NCI-H774 (cell line): ENCODE measurements around the gene TNFAIP8L3.
A peak's percentile ranks its signal among the peaks of the same experiment; 100 is the strongest.

ENCODE experiments used
- DNase-seq: peaks from one replicate; lab custom pipeline; 2025; lab: John Stamatoyannopoulos, UW

TNFAIP8L3 gene

DNA sequence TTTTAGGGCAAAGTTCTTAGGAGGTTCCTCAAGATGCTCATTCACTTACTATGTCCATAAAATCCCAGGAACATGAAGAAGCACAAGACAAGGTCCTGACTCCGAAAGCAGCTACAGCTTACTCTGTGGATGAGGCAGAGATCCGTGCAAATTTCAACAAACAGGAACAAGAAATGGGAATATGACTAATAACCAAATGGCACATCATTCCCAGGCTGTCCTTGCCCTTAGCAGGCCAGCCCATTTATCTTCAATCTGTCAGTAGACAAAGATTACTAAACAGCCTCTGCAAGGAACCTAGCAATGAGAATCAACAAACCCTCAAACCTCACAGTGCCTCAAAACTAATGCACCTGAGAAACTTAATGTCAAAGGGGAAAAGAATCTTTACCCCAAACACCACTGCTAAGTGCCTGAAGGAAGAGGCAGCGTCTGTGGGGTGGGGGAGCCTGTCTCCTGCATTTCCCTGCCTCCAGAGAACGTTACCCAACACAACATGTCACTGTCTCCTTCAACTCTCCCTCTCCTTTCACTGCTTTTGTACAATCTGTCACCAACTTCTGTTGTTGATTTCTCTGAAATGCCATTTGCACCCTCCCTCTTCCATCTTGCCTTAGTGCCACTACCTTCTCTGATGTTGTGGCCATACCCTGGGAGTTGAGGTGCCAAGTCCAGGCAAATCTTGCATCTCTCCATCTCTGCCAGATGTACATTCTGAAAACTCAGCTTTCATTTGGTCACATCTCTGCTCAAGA is 4.8 kb downstream of the TNFAIP8L3 start:
- DNase-seq = no peak

DNA sequence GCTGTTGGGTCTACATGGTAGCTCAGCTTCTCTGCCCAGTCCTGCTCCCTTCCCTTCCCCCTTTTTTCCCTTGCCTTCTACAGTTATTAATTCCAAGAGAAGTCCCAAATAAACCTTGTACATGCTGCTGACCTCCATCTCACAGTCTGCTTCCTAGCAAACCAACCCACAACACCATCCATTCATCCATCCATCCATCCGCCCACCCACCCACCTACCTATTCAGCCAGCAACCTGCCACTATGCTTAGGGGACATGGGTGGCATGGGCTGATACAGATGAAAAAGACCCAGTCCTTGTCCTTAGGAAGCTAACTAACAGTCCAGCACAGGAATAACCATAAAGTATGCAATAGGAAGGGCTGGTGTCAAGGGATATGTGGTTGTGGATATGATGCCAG is 5.7 kb downstream of the TNFAIP8L3 start:
- DNase-seq = no peak

DNA sequence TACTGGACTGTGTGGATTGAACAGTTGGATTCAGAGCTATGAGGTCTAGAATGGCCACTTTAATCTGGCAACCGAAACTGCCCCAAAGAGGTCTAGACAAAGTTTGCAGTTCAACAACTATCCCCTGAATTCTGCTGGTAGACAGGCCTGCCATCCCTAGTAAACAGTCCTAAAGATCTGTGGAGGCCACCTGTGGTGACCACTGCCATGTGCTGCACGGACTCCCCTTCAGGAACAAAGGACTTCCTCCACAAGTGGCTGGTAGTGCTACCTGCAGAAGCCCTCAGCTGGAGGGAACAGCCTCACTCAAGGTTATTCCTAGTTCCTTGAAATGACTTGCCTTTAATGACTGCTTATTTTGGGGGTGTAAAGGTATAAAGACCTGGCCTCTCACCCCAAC is 6.1 kb downstream of the TNFAIP8L3 start:
- peak; percentile 2 for DNase-seq

DNA sequence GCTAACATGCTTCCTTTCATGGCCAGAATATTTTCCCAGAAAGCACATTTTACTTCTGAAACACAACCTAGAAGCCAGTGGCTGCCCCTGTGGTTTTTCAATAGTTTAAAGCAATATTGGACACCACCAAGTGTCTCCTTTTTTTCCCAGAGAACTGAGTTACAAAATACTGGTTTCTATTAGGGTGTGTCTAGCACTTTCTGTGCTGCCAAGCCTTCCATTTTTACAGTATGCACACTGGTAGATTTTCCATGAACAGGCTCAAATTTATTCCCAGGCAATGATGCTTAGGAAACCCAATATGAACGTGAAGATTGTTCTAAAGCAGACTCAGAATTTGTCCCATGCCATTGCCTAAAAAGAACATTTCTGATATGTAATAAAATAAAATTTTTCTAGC is 7.2 kb downstream of the TNFAIP8L3 start:
- DNase-seq = no peak

DNA sequence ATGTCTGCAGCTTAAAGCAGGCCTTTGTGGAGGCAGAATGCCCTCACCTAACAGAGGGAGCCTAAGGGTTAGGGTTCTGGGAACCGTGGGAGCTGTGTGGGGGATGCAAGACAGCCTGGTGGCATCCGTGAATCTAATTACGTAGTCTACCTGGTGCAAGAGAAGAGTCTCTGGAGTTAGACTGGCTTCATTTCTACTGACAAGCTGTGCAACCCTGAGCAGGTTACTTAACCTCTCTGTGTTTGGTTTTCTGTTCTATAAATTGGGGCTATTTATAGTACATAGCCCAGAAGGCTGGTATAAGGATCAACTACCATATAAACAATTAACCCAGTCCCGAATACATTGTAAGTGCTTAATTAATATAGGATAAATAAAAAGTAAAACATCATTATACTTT is 8.3 kb downstream of the TNFAIP8L3 start:
- DNase-seq = no peak

DNA sequence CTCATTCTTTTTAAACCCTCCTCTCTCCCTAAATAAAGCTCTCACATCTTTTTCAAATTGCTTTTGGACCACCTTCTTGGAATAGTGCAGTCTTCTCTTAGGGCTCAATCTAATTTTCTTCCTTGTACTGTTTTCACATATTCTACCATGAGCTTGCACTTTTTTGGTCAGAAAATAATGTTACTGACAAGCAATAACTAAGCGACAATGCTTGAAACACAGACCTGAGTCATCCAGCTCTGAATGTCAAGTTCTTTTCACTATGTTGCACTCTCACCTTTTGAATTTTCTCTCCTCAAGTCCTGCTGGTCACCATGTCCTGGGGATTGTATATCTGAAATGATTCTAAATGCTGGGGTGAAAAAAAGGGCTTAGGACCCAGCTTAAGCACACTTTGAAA is 8.9 kb downstream of the TNFAIP8L3 start:
- DNase-seq = no peak

DNA sequence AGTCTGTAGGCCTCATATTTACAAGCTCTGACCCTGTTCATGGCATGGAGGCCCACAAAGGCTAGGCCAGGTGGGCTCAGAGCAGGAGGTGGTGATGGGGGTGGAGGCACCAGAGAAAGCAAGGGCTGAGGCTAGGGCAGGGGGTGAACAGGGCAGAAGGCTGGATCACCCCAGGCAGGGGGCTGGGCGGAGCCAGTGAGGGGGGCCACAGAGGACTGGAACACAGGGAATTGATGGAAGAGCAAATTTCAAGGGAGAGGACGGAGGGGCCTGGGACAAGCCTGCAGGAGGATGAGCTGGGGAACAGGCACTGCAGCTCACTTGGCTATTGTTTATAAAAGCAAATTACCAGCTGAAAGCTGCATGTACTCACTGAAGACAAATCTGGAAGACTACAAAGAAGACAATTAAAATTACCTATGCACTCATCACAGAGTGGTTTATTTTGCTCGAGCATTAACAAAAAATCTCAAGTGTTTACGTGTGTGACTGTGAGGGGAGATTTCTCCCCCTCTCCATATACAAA is 11.0 kb downstream of the TNFAIP8L3 start:
- DNase-seq = no peak

DNA sequence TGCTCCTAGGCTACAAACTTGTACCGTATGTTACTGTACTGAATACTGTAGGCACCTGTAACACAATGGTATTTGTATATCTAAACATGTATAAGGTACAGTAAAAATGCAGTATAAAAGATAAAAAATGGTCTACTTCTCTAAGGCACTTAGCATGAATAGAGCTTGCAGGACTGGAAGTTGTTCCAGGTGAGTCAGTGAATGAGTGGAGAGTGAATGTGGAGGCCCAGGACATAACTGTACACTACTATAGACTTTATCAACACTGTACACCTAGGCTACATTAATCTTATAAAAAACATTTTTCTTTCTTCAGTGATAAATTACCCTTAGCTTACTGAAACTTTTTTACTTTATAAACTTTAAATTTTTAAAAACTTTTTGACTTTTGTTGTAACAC is 12.5 kb downstream of the TNFAIP8L3 start:
- DNase-seq = no peak

DNA sequence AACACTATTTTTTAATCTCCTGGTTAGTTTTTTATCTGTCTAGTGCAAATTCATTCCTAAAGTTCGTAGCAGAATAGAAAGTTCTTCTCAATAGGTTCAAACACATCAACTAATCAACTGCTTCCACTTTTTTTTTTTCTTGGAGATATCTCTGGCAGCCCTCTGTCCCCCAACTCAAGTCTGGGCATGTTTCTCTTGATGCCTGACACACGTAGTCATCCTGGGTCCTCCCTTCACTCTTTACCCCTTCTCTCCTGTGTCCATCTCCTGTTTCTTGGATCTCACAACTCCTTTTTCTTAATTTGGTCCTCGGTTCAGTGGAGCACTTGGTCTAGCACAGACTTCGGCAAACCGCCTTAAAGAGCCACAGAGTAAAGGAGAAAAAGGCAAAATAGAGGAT is 14.4 kb downstream of the TNFAIP8L3 start:
- no peak for DNase-seq

DNA sequence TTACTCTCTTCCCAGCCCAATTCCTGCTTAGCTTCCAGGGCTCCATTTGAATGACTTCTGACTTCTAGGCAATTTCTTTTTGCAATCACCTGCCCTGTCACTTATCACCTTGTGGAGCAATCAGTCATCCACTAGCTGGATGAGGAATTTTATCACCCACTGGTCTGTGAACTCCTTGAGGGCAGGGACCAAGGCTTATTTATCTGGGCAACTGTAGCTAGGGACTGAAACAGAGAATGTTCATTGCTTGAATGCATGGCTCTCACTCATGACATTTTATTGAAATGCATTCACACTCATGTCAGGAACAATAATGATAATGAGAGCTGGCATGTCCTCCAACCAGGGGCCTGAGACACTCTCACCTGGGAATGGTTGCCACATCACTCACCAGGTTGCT is 15.5 kb downstream of the TNFAIP8L3 start:
- DNase-seq = no peak

DNA sequence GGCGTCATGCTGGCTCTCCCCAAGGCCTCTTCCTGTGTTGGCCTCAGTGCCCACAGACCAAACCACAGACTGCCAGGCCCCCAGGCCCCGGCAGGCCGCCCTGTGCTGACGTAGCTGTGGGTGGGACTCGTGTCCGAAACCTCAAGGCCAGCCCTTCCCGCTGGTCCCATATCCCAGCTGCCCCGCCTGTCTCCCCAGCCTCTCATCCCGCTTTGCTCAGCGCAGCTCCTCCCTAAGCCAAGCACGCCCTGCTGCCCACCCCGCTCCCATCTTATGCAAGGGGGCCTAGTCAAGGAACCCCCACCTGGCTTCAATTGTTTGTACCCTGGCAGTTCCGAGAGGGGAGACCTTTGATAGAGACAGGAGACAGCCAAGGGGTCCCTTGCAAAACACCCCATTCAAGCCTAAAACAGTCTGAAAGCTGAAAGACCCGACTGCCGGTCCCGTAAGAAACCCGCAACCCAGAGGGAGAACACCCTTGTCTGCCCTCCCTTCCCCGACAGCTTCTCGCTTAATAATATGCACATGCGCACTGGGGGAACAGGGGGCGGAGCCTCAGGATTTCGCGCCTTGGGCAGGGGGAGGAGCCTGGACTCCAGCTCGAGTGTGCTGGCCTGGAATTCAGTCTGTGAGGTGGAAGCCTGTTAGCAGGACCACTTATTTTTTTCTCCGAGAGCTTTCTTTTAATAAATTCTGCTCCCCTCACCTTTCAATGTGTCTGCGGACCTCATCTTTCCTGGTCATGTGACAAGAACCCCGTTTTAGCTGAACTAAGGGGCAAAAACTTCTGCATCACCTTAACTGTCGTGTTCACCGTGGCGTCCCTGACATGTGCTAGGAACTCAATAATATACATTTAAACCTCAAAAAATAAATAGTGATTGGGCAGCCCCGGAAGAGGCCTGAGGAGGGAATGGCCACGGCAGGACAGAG is 17.2 kb downstream of the TNFAIP8L3 start:
- no peak for DNase-seq

DNA sequence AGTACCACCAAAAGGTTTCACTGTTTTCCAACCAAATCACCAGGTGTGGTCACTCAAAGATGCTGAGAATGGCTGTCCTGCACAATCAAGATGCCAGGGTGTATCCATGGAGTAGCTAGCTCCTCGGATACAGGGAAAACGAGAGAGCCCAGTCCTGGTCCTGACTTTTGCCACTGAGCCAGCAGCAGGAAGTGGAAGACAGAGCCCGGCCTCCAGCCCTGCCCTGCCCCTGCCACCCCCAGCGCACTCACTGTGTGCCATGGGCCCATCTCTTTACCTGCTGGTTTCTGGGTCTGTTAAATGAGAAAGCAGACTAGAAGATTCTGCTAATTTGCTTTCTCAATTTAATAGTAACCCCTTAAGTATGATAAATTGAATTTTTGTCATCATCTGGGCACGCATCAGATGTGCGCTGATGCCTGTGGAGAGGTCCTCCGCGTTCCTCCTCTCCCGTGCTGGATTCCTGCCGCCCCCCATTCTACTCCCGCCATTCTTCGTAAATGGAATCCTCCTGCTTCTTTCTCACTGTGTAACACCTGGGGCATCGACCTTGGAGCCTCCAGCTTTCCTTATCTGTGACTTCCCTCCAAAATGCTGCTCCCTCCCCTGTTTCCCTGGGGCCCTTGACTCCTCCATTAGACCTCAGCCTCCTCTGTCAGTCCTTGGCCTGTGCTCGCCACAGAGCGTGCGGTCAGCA is 18.0 kb downstream of the TNFAIP8L3 start:
- DNase-seq = no peak

DNA sequence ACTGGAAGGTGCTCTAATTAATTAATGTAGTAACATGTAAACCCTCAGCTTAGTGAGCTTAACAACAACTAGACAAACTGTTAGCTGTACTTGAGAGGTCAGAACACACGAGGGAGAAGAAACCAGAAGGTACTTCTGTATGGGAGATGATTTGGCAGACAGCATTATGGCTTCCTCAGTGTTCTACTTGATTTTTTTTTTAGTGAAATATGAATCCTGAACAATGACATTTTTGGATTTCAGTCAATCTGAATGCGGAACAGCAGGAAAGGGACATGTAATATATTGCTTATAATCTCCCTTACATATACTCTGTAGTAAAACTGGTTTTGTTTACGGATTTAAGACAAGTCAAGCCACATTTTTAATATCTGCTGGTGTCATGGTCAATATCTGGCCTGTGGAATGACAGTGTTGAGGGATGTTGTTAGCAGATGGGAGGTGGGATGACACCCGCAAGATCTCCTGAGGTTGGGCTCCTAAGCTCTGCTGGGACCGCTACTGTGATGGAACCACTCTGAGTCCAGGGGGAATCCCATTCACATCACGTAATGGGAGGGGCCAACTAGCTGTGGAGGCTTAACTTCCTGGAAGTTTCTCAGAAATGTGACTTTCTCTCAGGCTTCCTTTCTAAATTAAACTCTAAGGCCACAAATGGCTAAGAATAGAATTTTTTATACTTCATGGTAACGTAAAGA is 18.7 kb downstream of the TNFAIP8L3 start:
- no peak for DNase-seq

DNA sequence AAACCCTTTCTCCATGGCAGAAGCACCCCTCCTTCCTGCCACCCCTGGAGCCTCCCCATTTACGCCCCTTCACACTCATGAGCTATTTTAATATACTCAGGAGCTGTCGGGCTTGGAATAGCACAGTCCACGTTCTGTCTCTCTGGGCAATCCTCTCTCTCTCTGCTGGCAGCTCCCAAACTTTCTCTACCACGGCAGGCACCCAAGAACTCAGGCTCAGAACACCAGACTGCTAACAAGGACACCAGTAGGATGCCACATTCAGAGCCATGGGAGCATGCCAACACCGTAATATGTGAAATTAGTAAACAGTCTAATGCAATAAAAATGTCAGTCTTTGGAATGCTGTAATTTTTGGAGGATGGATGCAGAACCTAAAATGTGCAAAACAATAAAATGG is 19.3 kb downstream of the TNFAIP8L3 start:
- no peak for DNase-seq

DNA sequence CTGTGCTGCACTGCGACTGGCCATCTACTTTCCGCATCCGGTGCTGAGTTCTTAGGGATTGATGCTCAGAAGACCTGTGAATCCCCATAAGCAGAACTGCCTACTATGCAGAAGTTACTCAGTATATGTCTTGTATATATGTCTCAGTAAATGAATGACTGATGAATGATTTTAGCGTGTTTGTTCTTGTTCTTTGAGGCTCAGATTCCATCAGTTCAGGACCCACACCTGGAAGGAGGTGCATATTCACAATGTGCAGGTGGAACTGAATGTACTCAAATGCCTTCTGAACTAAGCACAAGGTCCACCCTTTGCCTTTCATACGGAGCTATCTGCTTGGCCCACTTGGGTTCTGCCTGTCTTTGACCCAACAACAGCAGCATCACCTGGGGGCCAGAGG is 19.8 kb downstream of the TNFAIP8L3 start:
- no peak for DNase-seq

DNA sequence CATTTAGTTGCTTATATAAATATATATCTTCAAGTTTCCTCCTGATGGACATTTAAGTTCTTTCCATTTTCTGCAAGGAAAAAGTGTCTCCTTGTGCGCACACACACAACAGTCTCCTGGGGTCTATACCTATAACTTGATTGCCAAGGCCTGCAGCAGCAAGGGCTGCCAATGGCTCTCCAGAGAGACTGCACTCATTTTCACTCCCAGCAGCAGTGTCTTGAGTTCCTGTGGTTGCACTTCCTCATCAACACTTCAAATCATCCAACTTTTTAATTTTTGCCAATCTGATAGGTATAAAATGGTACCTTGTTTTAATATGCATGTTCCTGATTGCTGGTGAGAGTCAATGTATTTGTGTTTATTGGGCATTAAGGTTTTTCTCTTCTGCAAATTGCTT is 23.1 kb downstream of the TNFAIP8L3 start:
- DNase-seq = no peak

DNA sequence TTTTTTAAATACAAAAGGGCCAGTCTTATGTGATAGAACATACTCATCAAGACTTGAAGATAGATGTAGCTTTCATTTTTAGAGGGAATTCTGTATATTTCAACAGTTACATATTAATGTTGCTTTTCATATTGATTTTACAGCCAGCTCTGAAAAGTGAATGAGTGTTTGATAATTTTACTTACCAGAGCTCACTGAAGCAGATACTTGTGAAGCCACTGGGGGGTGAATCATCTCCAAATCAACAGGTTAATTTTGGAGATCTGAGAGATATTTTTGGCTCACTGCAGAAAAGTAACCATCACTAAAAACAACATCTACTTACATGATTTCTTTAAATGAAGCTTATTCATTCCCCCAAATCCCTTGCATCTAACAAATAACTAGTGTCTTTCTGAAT is 24.7 kb downstream of the TNFAIP8L3 start:
- DNase-seq = no peak

DNA sequence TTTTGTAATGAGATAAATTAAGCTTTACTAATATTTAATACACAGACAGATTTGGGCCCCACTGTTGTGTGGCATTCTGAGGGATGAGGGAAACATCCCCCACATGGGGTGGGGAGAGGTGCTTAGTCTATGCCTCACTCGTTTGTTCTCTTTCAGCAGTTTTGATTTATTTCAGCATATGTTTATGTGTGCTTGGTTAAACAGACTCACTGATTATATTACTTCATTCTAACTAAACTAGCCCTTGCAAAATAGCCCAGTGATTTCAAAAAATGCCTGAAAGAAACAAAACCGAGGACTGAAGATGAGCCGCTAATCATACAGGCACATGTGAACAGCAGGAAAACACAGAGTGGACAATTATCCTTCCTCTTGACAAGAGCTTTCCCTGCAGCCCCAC is 27.2 kb downstream of the TNFAIP8L3 start:
- DNase-seq = no peak

DNA sequence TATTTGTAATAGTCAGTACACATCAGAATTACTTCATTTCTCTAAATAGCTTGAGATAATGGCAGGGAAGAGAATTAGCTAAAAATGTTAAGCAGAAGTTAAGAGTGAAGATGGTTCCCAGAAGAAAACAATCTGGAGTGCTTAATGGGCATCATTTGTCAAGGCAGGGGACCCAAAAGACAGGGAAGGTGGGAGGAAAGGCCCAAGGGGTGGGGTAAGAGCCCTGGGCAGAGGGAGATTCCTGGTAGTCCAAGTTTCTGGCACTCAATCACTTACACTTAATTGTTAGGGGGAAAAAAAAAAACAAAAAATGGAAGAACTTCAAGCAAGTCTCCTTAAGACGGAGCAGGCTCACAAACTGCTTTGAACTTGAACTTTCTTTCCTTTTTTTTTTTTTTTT is 28.9 kb downstream of the TNFAIP8L3 start:
- DNase-seq = no peak

DNA sequence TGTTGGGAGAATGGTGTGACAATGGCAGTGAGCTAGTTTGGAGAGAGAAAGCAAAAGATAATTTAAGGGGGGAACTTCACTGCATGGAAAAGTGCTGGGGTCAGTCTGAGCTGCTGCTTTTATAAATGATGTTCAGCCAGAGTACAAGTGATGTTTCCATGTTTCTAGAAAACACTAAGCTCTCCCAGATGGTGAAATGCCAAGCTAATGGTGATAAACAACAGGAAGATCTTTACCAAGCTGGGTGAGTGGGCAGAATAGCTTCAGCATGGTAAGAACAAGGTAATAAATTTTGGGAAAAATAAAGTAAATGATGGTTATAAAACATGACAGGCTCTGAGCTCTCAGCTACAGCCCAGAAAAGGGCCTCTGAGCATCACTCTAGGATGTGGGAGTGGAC is 29.4 kb downstream of the TNFAIP8L3 start:
- no peak for DNase-seq

DNA sequence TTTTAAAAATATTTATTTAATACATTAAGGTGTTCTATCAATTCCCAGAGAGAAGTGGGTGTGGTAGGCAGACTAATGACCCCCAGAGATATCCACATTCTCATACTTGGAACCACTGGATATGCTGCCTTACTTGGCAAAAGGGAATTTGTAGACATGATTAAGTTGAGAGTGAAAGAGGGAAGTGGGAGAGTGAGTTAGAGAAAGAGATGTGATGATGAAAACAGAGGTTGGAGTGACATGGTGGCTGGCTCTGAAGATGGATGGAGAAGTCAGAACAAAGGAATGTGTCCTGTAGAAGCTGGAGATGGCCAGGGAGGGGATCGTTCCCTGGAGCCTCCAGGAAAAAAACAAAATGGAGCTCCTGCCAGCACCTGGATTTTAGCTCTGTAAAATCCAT is 32.0 kb downstream of the TNFAIP8L3 start:
- DNase-seq = no peak
